OCI-LY7 (cell line): ENCODE results near the gene ARHGEF4. TPM values are rescaled to one million over a fixed set of nuclear protein-coding genes. Genes with fewer than 3 reads are reported as not detected.

Experiments used
- BruUV-seq: library from RNA; stranded (reverse); fragments of 400-500 nt; replicated peaks from 2 replicates; lab custom pipeline; 2021; lab: Mats Ljungman, UMichigan
- CTCF ChIA-PET: fragments of 300-600 bp; sonication (Branson Sonifier 250); formaldehyde crosslinking; loops from one replicate; lab custom pipeline; 2022; ENCODE audit warnings: antibody characterized with exemption; ENCODE audit not compliant: unreplicated experiment; lab: Charles Lee
- POLR2A ChIA-PET: fragments of 300-600 bp; sonication (Branson Sonifier 250); formaldehyde crosslinking; loops from one replicate; lab custom pipeline; 2022; ENCODE audit warnings: antibody characterized with exemption; lab: Charles Lee
- DNase-seq: peaks from one replicate; pipeline ENCODE4 v3.0.0-alpha.2; 2015; ENCODE audit warnings: low spot score
- H2AFZ ChIP-seq: fragments of 200-600 bp; sonication (generic), shearing (Covaris generic); 2 replicates; pipeline ENCODE4 v1.6.1; 2014; ENCODE audit warnings: mild to moderate bottlenecking, antibody characterized with exemption, low read length, moderate library complexity
- H3K27ac ChIP-seq: fragments of 200-600 bp; sonication (generic); 2 replicates; pipeline ENCODE4 v1.5.1; 2014; ENCODE audit warnings: mixed run types, low read depth, mild to moderate bottlenecking, moderate library complexity, low read length, inconsistent platforms; ENCODE audit not compliant: poor library complexity, severe bottlenecking
- H3K36me3 ChIP-seq: fragments of 200-600 bp; sonication (generic); 2 replicates; pipeline ENCODE4 v1.6.1; 2014; ENCODE audit warnings: mild to moderate bottlenecking, antibody characterized with exemption, low read length, moderate library complexity, mixed read lengths; ENCODE audit not compliant: insufficient read depth
- H3K4me1 ChIP-seq: fragments of 200-600 bp; sonication (generic); 2 replicates; pipeline ENCODE4 v1.5.1; 2014; ENCODE audit warnings: mild to moderate bottlenecking, low read length; ENCODE audit not compliant: insufficient read depth, poor library complexity, severe bottlenecking
- H3K4me2 ChIP-seq: fragments of 200-600 bp; sonication (generic); 2 replicates; pipeline ENCODE4 v1.6.1; 2014; ENCODE audit warnings: mild to moderate bottlenecking, low read length
- H3K4me3 ChIP-seq: fragments of 200-600 bp; sonication (generic); 2 replicates; pipeline ENCODE4 v1.5.1; 2014; ENCODE audit warnings: mild to moderate bottlenecking, low read depth, low read length; ENCODE audit not compliant: poor library complexity, severe bottlenecking
- H3K79me2 ChIP-seq: fragments of 200-600 bp; sonication (generic); 2 replicates; pipeline ENCODE4 v1.6.1; 2016; ENCODE audit warnings: low read depth, mild to moderate bottlenecking, low read length, moderate library complexity, mixed read lengths; ENCODE audit not compliant: insufficient read depth
- H3K9me2 ChIP-seq: fragments of 200-600 bp; sonication (generic); 2 replicates; pipeline ENCODE4 v1.6.1; 2016; ENCODE audit warnings: mild to moderate bottlenecking, low read length, mixed read lengths; ENCODE audit not compliant: insufficient read depth
- H3K9me3 ChIP-seq: fragments of 200-600 bp; sonication (generic); 2 replicates; pipeline ENCODE4 v1.6.1; 2014; ENCODE audit warnings: mild to moderate bottlenecking, mixed run types, low read length, mixed read lengths
- H4K20me1 ChIP-seq: fragments of 200-600 bp; sonication (generic); 2 replicates; pipeline ENCODE4 v1.6.1; 2014; ENCODE audit warnings: mild to moderate bottlenecking, antibody characterized with exemption, low read length, moderate library complexity, mixed read lengths; ENCODE audit not compliant: insufficient read depth
- CTCF ChIP-seq: fragments of 200-600 bp; sonication (generic); conservative IDR thresholded peaks from 2 replicates; pipeline ENCODE4 v1.5.1; 2014; ENCODE audit warnings: mild to moderate bottlenecking, antibody characterized with exemption, low read length, moderate library complexity, mixed read lengths
- EZH2phosphoT487 ChIP-seq: fragments of 200-600 bp; sonication (generic); IDR thresholded peaks from 2 replicates; pipeline ENCODE4 v1.6.1; 2018; ENCODE audit warnings: low read depth, borderline replicate concordance, mild to moderate bottlenecking, mixed run types, antibody characterized with exemption, low read length, moderate library complexity, mixed read lengths
- intact Hi-C: fragments of 100-400 bp; cut with micrococcal nuclease; formaldehyde crosslinking; loops from one replicate; pipeline ENCODE4 v1.10.0; 2022; ENCODE audit not compliant: unreplicated experiment
- total RNA-seq, 2 experiments: library from RNA; depleted of rRNA in 1 of 2; stranded (reverse); fragments of >200 nt in 1 of 2; shearing (Covaris generic) in 1 of 2; gene quantifications; 2 replicates each; pipeline ENCODE4 v1.2.3, GENCODE V29; 2014 to 2022

ARHGEF4 gene
- total RNA-seq, 2 experiments from 2014 or later: 1.1 to 1.7 TPM

DNA sequence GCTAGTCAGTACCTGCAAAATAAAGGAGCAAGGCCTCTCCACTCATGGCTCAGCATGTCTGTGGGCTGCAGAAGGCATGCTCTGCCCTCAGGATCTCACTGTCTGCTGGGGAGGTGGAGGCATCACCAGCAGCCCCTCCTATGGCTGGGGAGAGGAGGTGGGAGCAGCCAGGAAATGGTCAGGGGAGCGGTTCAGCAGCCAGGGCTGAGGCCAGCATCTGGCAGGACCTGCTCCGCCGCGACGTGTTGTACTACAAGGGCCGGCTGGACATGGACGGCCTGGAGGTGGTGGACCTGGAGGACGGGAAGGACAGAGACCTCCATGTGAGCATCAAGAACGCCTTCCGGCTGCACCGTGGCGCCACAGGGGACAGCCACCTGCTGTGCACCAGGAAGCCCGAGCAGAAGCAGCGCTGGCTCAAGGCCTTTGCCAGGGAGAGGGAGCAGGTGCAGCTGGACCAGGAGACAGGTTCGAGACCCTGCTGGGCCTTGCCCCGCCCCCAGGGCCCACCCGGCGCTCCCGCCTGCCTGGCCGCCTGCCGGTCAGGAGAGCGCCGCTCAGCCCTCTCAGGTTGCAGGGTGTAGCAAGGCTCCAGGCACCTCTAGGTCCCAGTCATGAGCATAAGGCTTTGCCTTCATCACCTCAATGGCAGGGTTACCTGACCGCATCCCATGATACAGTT is 207.5 kb downstream of the ARHGEF4 start:
- Histone ChIP-seq H2AFZ (no peak overlapping the region), H3K9me2 (no peaks in the 10 kb centered on the region), H3K4me2 (no peak overlapping the region), H3K9me3 (no peaks in the 10 kb centered on the region), H3K4me1 (peaks cover 2% of the 10 kb centered on the region), H3K27ac (no peak overlapping the region), H4K20me1 (no peaks in the 10 kb centered on the region), H3K79me2 (no peaks in the 10 kb centered on the region), H3K4me3 (no peak overlapping the region), H3K36me3 (peaks cover 26% of the 10 kb centered on the region)
- intact Hi-C loops: no loop called here
- no TSS peak for BruUV-seq
- POLR2A ChIA-PET: no interaction called here
- TF ChIP-seq EZH2phosphoT487 (no peak), CTCF (no peak)
- DNase-seq: no peak
- CTCF ChIA-PET: no interaction called here

- Histone ChIP-seq H3K9me3 (no peaks in the 10 kb centered on the region), H3K36me3 (peaks cover 31% of the 10 kb centered on the region), H3K27ac (no peak overlapping the region), H4K20me1 (peaks cover 4% of the 10 kb centered on the region; the same call in 1 of the 2 replicates), H3K4me2 (no peak overlapping the region), H3K4me3 (no peak overlapping the region), H3K79me2 (no peaks in the 10 kb centered on the region), H3K9me2 (no peaks in the 10 kb centered on the region), H3K4me1 (peaks cover 8% of the 10 kb centered on the region), H2AFZ (no peak overlapping the region)
- DNase-seq: no peak
- TF ChIP-seq EZH2phosphoT487: no peak
- no peak for TF ChIP-seq CTCF
- ChIA-PET CTCF (no interaction called here), POLR2A (no interaction called here)
- intact Hi-C loops: no loop called here
- BruUV-seq: no TSS peak
Observed at GRCh38 chr2:131044757-131045150, 208.0 kb downstream of the ARHGEF4 start.

DNA sequence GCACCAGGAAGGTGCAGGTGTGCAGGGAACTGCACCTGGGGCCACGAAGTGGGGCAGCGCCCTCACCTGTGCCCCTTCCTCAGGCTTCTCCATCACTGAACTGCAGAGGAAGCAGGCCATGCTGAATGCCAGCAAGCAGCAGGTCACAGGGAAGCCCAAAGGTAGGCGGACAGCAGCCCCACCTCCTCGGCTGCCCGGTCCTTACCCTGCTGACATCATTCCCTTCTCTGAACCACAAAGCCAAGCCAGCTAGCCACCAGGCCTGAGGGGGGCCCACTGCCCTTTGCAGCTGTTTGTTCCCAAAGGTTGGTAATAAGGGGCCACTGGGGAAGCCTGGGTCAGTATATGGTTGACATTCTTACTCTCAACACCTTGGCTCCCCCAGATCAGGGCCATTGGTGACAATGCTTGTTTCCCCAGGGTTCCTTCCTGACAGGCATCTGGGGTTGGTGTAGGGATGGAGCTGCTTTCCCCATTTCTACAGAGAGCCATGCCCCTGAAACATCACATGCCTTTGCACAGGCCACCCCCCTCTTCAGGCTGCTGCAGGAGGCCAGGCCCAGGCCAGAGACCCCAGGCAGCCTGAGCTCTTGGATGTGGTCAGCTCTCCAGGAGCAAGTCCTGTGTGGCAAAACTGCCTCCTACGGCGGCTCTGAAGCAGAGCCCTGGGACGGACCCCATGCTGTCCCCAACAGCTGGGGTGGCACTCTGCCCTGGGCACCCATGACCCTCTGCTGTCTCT is 208.7 kb downstream of the ARHGEF4 start:
- Histone ChIP-seq H3K9me2 (no peaks in the 10 kb centered on the region), H3K36me3 (peaks cover 38% of the 10 kb centered on the region), H3K27ac (no peak overlapping the region), H4K20me1 (peaks cover 7% of the 10 kb centered on the region; the same call in 1 of the 2 replicates), H3K9me3 (no peaks in the 10 kb centered on the region), H3K4me3 (no peak overlapping the region), H3K4me2 (no peak overlapping the region), H3K79me2 (no peaks in the 10 kb centered on the region), H3K4me1 (peaks cover 14% of the 10 kb centered on the region), H2AFZ (no peak overlapping the region)
- CTCF ChIA-PET: no interaction called here
- no peak for DNase-seq
- intact Hi-C loops: no loop called here
- TF ChIP-seq EZH2phosphoT487 (no peak), CTCF (no peak)
- no TSS peak for BruUV-seq
- POLR2A ChIA-PET: no interaction called here
